ENCODE data around the gene SPATA31C1. TPM values are rescaled to one million over a fixed set of nuclear protein-coding genes. Genes with fewer than 3 reads are reported as not detected.

The SPATA31C1 gene
- total RNA-seq, 1 experiment from 2014 or later, result not detected

GRCh38 chr9:87883274-87883673, 34.5 kb upstream of the SPATA31C1 start:
- DNase-seq (no peak), ATAC-seq (no peak)
- H4K20me1 ChIP-seq (ENCODE audit: low read length), result no peaks in the 10 kb centered on the region
- intact Hi-C loops (cut with micrococcal nuclease), result no loop called here
- H3K9me3 ChIP-seq (ENCODE audit: low read length), result no peaks in the 10 kb centered on the region
- H3K4me2 ChIP-seq (ENCODE audit: low read length), result no peak overlapping the region
- H3K9ac ChIP-seq (ENCODE audit: low read length), result no peak overlapping the region
- H2AFZ ChIP-seq (ENCODE audit: low read length), result no peak overlapping the region
- no peaks in the 10 kb centered on the region for H3K27me3 ChIP-seq (ENCODE audit: low read length)
- POLR2A ChIA-PET (ENCODE audit: unreplicated experiment), result no interaction called here
- CTCF ChIA-PET, result no interaction called here
- H3K4me1 ChIP-seq (ENCODE audit: insufficient read depth, low read length), result peaks cover 9% of the 10 kb centered on the region; the same call in 1 of the 2 replicates
- no peaks in the 10 kb centered on the region for H3K79me2 ChIP-seq (ENCODE audit: low read length)
- no peak for TF ChIP-seq EZH2phosphoT487 (IDR thresholded peaks at IDR 0.05; ENCODE audit: borderline replicate concordance, low read length)
- no peak for TF ChIP-seq EZH2 (IDR thresholded peaks at IDR 0.05; ENCODE audit: low read length, unreplicated experiment)
- no peak for TF ChIP-seq CTCF (conservative IDR thresholded peaks at IDR 0.05; ENCODE audit: low read depth, low read length)
- no peak overlapping the region for H3K4me3 ChIP-seq (ENCODE audit: low read length)
- H3K9me2 ChIP-seq (replicated peaks; ENCODE audit: low read length), result no peaks in the 10 kb centered on the region
- no peaks in the 10 kb centered on the region for H3K36me3 ChIP-seq (ENCODE audit: low read depth, low read length)
- H3K27ac ChIP-seq (ENCODE audit: low read length), result no peak overlapping the region
- H3F3A ChIP-seq (ENCODE audit: low read length, unreplicated experiment), result no peaks in the 10 kb centered on the region
- BruUV-seq (replicated peaks), result no TSS peak

GRCh38 chr9:87883990-87884389, 33.8 kb upstream of the SPATA31C1 start:
- intact Hi-C loops (cut with micrococcal nuclease), result no loop called here
- H3K9me2 ChIP-seq (replicated peaks; ENCODE audit: low read length), result no peaks in the 10 kb centered on the region
- H3K9ac ChIP-seq (ENCODE audit: low read length), result no peak overlapping the region
- H3F3A ChIP-seq (ENCODE audit: low read length, unreplicated experiment), result no peaks in the 10 kb centered on the region
- H3K4me3 ChIP-seq (ENCODE audit: low read length), result no peak overlapping the region
- H3K4me2 ChIP-seq (ENCODE audit: low read length), result no peak overlapping the region
- DNase-seq (no peak), ATAC-seq (no peak)
- no peak overlapping the region for H2AFZ ChIP-seq (ENCODE audit: low read length)
- H3K27me3 ChIP-seq (ENCODE audit: low read length), result no peaks in the 10 kb centered on the region
- no peak for TF ChIP-seq EZH2 (IDR thresholded peaks at IDR 0.05; ENCODE audit: low read length, unreplicated experiment)
- no peak for TF ChIP-seq EZH2phosphoT487 (IDR thresholded peaks at IDR 0.05; ENCODE audit: borderline replicate concordance, low read length)
- peak; percentile 32 for TF ChIP-seq CTCF (conservative IDR thresholded peaks at IDR 0.05; ENCODE audit: low read depth, low read length)
- no peaks in the 10 kb centered on the region for H3K36me3 ChIP-seq (ENCODE audit: low read depth, low read length)
- BruUV-seq (replicated peaks), result no TSS peak
- no peak overlapping the region for H3K27ac ChIP-seq (ENCODE audit: low read length)
- peaks cover 4% of the 10 kb centered on the region; the same call in 1 of the 2 replicates for H3K4me1 ChIP-seq (ENCODE audit: insufficient read depth, low read length)
- POLR2A ChIA-PET (ENCODE audit: unreplicated experiment), result no interaction called here
- H3K79me2 ChIP-seq (ENCODE audit: low read length), result no peaks in the 10 kb centered on the region
- H3K9me3 ChIP-seq (ENCODE audit: low read length), result no peaks in the 10 kb centered on the region
- CTCF ChIA-PET, result no interaction called here
- no peaks in the 10 kb centered on the region for H4K20me1 ChIP-seq (ENCODE audit: low read length)

- Histone ChIP-seq H3K36me3 (ENCODE audit: low read depth, low read length) (no peaks in the 10 kb centered on the region), H3K4me1 (ENCODE audit: insufficient read depth, low read length) (no peaks in the 10 kb centered on the region), H3K79me2 (ENCODE audit: low read length) (no peaks in the 10 kb centered on the region), H4K20me1 (ENCODE audit: low read length) (no peaks in the 10 kb centered on the region), H3F3A (ENCODE audit: low read length, unreplicated experiment) (no peaks in the 10 kb centered on the region), H3K9me3 (ENCODE audit: low read length) (no peaks in the 10 kb centered on the region), H3K9me2 (replicated peaks; ENCODE audit: low read length) (no peaks in the 10 kb centered on the region), H2AFZ (ENCODE audit: low read length) (no peak overlapping the region), H3K27me3 (ENCODE audit: low read length) (no peaks in the 10 kb centered on the region), H3K9ac (ENCODE audit: low read length) (no peak overlapping the region), H3K4me3 (ENCODE audit: low read length) (no peak overlapping the region), H3K4me2 (ENCODE audit: low read length) (no peak overlapping the region), H3K27ac (ENCODE audit: low read length) (no peak overlapping the region)
- ATAC-seq (no peak), DNase-seq (no peak)
- CTCF ChIA-PET, result no interaction called here
- no peak for TF ChIP-seq EZH2phosphoT487 (IDR thresholded peaks at IDR 0.05; ENCODE audit: borderline replicate concordance, low read length)
- TF ChIP-seq EZH2 (IDR thresholded peaks at IDR 0.05; ENCODE audit: low read length, unreplicated experiment), result no peak
- TF ChIP-seq CTCF (conservative IDR thresholded peaks at IDR 0.05; ENCODE audit: low read depth, low read length), result no peak
- intact Hi-C loops (cut with micrococcal nuclease), result no loop called here
- POLR2A ChIA-PET (ENCODE audit: unreplicated experiment), result no interaction called here
- BruUV-seq (replicated peaks), result no TSS peak
Measured at GRCh38 chr9:87884578-87885459, 32.9 kb upstream of the SPATA31C1 start.

Data from PC-3 (cell line).